HG02763 (cell line): ENCODE measurements around the gene GALNT18.

Experiments used
- ATAC-seq: cut with Tn5 transposase; IDR thresholded peaks from one replicate; pipeline ENCODE4 v1.9.1; 2021; ENCODE audit warnings: mild to moderate bottlenecking, moderate library complexity; ENCODE audit not compliant: unreplicated experiment

GALNT18 gene

GRCh38 chr11:11324090-11324489, 297.7 kb downstream of the GALNT18 start:
- no peak for ATAC-seq

- no peak for ATAC-seq
These were observed 299.7 kb downstream of the GALNT18 start for GRCh38 chr11:11322101-11322500.

DNA sequence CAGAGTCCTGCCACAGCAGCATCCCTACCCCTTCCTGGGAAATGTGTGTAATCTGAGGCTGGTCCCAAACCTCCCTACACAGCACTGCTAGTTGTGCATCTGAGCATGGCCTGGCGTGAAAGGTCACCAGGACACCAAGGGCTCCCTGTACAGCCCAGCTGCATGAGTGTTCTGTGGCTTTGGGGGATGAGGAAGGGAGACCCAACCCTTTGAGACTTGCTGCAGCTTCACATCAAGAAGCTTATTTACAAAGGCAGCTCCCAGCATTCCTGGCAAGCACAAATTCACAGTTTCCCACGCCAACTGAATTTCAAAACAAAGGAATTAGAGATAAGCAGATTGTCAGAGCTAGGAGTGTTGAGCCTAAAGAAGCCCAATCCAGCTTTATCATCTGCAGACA, 301.0 kb downstream of the GALNT18 start:
- no peak for ATAC-seq

DNA sequence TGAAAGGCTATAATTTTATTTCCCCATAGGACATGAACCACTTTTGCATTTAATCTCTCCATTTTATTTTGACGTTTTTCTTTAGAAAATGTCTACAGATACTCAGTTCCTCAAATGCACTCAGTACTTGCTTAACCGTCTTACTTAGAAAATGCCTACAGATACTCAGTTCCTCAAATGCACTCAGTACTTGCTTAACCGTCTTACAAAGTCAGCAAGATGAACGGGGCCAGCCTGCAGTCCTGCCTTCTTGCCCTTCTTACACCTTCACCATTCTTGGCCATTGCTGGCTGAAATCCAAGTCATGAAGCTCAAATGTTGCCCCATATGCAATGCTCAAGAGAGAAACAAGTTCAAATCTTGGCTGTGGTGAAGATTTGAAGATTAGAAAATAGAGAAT, 302.8 kb downstream of the GALNT18 start:
- no peak for ATAC-seq

GRCh38 chr11:11318461-11318860, 303.3 kb downstream of the GALNT18 start:
- ATAC-seq: no peak

- no peak for ATAC-seq
These were observed 305.1 kb downstream of the GALNT18 start for GRCh38 chr11:11316651-11317230.

- ATAC-seq: no peak
These were observed 307.7 kb downstream of the GALNT18 start for GRCh38 chr11:11313902-11314692.

DNA sequence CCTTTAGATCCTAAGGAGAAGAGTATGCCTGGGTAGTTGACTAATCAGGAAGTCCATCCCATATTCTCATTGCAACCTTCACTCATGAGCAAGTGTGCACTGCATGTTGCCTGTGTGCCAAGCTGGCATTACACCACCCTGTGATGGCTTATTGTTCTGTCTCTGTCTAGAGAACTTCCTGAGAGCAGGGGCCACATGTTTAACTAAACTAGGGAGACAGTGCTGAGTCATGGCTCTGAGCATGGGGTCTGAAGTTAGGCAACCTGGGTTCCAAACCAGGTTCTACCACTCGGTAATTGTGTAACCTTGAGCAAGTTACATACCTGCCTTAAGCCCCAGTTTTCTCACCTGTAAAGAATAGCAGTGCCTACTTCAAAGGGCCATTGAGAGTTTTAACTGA, 308.4 kb downstream of the GALNT18 start:
- no peak for ATAC-seq

GRCh38 chr11:11312738-11313137, 309.1 kb downstream of the GALNT18 start:
- no peak for ATAC-seq

DNA sequence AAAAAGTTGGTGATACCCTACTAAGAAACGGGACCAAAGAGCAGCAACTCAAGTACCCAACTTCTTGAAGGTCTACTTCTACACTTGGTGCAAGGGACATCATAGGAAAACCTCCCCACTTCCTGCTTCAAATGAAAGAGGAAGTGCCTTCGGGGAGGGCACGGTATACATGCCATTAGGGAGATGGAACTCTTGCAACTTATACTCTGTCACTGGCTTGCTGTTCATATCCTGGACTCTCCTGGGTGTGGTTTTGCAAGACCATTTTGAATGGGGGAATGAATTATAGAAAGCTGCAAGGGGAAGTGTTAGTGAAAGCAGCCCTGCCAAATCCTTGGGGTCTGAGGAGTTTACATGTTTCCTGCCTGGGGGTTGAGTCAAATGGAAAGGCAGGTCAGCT, 310.6 kb downstream of the GALNT18 start:
- ATAC-seq: no peak

GRCh38 chr11:11309906-11310305, 311.9 kb downstream of the GALNT18 start:
- no peak for ATAC-seq

GRCh38 chr11:11308249-11308648, 313.6 kb downstream of the GALNT18 start:
- no peak for ATAC-seq

DNA sequence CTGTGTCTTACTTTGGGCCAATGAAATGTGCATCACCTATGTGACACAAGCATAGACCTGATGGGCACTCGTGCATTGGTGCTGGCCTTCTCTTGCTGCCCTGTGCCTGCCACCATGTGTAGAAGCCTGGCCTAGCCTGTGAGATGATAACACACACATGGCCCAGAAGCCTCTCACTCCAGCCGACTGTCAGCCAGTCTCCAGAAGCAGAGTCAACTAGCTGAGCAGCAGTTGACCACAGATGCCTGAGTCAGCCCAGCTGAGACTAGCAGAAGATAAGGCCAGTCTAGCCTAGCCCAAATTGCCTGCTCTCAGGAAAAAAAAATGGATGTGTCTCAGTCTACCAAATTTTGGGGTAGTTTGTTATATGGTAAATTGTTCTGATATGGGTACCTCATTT, 314.9 kb downstream of the GALNT18 start:
- ATAC-seq: no peak

GRCh38 chr11:11304550-11304949, 317.3 kb downstream of the GALNT18 start:
- no peak for ATAC-seq

DNA sequence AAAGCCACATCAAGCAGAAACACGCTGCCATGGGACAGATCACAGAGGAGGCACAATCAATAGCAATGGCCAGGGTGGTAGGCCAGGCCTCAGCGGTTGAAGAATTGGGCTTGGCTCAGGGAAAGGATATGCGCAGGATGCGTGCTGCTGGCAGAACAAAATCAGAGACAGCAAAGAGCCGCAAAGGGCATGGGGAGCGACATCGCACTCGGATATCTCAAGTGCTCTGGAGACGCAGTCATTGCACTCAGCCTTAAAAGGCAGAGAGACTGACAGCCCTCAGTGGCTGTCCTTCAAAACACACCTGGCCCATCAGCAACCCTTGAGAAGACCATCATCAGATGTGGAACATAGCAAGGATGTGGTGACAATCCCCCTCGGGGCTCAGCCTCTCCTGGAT, 319.2 kb downstream of the GALNT18 start:
- no peak for ATAC-seq

DNA sequence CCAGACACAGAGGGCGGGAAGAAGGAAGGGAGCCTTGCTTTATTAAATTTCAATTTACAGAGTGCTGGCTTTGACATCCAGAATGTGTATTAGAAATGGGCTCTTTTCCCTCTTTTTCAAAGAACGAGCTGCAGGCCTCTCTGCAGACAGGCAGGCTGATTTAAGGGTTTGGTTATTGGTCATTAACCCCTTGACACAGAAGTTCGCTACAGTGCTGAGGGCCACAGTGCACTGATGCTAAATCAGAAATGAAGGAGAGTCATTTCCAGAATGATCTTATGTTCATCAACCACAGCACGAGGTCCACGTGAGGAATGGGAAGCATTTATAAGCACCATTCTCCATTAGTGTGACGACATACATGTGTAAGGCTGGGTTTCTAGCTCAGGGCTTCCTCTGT, 320.6 kb downstream of the GALNT18 start:
- ATAC-seq: no peak

DNA sequence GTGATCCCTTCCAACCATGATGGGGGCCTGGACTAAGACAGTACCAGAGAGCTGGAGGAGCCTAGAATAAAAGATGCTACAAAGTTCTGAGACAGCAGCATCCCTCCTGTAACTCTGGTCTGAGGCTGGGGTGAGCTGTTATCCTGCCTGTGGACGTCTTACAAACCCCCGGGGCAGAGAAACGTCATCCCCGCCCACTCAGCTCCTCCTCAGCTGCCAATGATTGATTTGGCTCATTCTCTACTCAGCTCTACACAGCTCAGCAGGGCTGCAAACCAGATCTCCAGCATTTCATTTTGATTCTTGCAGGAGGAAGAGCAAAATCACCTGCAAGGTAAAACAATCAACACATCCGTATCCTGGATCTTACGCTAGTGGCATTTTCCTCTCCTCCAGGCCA, 324.2 kb downstream of the GALNT18 start:
- no peak for ATAC-seq

DNA sequence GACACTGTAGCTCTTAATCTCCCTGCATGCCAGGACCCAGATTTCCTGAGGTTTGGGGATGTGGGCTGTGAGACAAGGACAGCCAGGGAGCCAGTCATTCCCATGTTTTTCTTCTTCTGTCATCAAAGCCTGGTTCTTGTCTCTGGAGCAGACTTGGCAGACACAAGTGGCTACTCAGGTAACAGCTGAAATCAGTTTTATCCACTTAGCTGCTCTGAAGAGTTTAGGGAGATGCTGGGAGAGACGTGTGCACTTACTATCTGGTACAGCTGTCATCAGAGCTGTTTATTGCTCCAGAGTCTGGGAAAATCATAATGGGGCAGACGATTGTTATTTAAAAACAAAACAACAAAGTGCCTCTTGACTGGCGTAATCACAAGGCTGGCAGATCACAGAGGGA, 325.4 kb downstream of the GALNT18 start:
- ATAC-seq: no peak

GRCh38 chr11:11294551-11294855, 327.3 kb downstream of the GALNT18 start:
- no peak for ATAC-seq

GRCh38 chr11:11293798-11294550, 327.8 kb downstream of the GALNT18 start:
- no peak for ATAC-seq

GRCh38 chr11:11292839-11293238, 329.0 kb downstream of the GALNT18 start:
- ATAC-seq: no peak
